Peyer's patch (tissue), 4 donors: ENCODE measurements around the gene ASXL2.

Experiments
- POLR2A ChIP-seq, 2 donors: fragments of 450-650 bp; IDR thresholded peaks; one replicate each; pipeline ENCODE4 v1.5.1; 2017; ENCODE audit warnings: antibody characterized with exemption in 2 of 2, mild to moderate bottlenecking in 2 of 2, moderate library complexity in 2 of 2
- TF ChIP-seq, protein P1 (sequence below), 6 experiments: fragments of 450-650 bp in 4 of 6; fragments of 200-600 bp in 2 of 6; sonication (generic) in 1 of 6; IDR thresholded peaks; one replicate each; pipeline ENCODE4 v1.5.1; 2017 to 2019; ENCODE audit warnings: antibody characterized with exemption in 6 of 6, mild to moderate bottlenecking in 3 of 6, moderate library complexity in 1 of 6

DNA sequence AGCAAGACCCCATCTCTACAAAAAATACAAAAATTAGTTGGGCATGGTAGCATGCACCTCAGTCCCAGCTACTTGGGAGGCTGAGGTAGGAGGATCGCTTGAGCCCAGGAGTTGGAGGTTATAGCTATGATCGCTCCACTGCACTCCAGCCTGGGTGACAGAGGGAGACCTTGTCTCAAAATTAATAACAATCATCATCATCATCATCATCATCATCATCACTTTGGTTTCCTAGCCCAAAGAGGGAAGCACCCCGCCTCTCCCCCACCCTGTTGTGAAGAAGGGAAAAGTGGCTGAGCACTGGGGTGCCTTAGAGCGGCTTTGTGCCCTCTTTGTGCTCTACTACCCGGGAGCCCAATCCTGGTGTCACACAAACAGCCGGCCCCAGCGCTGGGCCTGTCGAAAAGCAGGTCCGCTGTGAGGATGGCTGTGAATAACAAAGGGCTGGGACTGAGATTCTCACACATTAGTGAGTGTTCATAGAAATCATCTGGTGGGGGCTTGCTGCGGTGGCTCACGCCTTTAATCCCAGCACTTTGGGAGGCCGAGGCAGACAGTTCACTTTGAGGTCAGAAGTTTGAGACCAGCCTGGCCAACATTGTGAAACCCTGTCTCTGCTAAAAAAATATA, 42.6 kb upstream of the ASXL2 start:
- no peak for TF ChIP-seq POLR2A (IDR thresholded peaks at IDR 0.05)
- TF ChIP-seq, protein P1, sequence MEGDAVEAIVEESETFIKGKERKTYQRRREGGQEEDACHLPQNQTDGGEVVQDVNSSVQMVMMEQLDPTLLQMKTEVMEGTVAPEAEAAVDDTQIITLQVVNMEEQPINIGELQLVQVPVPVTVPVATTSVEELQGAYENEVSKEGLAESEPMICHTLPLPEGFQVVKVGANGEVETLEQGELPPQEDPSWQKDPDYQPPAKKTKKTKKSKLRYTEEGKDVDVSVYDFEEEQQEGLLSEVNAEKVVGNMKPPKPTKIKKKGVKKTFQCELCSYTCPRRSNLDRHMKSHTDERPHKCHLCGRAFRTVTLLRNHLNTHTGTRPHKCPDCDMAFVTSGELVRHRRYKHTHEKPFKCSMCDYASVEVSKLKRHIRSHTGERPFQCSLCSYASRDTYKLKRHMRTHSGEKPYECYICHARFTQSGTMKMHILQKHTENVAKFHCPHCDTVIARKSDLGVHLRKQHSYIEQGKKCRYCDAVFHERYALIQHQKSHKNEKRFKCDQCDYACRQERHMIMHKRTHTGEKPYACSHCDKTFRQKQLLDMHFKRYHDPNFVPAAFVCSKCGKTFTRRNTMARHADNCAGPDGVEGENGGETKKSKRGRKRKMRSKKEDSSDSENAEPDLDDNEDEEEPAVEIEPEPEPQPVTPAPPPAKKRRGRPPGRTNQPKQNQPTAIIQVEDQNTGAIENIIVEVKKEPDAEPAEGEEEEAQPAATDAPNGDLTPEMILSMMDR (IDR thresholded peaks at IDR 0.05): no peak
